Activated naive CD4-positive, alpha-beta T cell treated with anti-CD3 and anti-CD28 coated beads for 36 hours (primary cell): ENCODE measurements around the gene FAM153A. TPM values are rescaled to one million over a fixed set of nuclear protein-coding genes. Genes with fewer than 3 reads are reported as not detected.
"Not testable (repeated sequence)": the region's sequence is repeated elsewhere in the genome, so short reads cannot be mapped to it uniquely, and the experiment has no call there.

ENCODE experiments used
- CTCF ChIA-PET: fragments of 350-600 bp; sonication (Branson Sonifier 250); formaldehyde crosslinking; loops from one replicate; lab custom pipeline; 2021; ENCODE audit warnings: antibody characterized with exemption; lab: Charles Lee
- DNase-seq: peaks from one replicate; pipeline ENCODE4 v3.0.0-alpha.2; 2020
- H3K27ac Mint-ChIP-seq: one replicate; pipeline ENCODE4 v1.8.0; 2021; ENCODE audit warnings: mild to moderate bottlenecking, mixed read lengths
- H3K27me3 Mint-ChIP-seq: one replicate; pipeline ENCODE4 v1.8.0; 2021; ENCODE audit warnings: low read depth, mixed read lengths
- H3K36me3 Mint-ChIP-seq: one replicate; pipeline ENCODE4 v1.8.0; 2021; ENCODE audit warnings: low read depth, mixed read lengths
- H3K4me1 Mint-ChIP-seq: one replicate; pipeline ENCODE4 v1.8.0; 2021; ENCODE audit warnings: low read depth, mixed read lengths
- H3K4me3 Mint-ChIP-seq: one replicate; pipeline ENCODE4 v1.8.0; 2021; ENCODE audit warnings: mild to moderate bottlenecking, moderate library complexity, mixed read lengths
- H3K9me3 Mint-ChIP-seq: one replicate; pipeline ENCODE4 v1.8.0; 2021; ENCODE audit warnings: mixed read lengths
- intact Hi-C: fragments of 100-400 bp; cut with micrococcal nuclease; formaldehyde crosslinking; loops from one replicate; pipeline ENCODE4 v1.15.1; 2023
- total RNA-seq, 2 experiments: library from RNA; stranded (reverse); gene quantifications; one replicate each; pipeline ENCODE4 v1.2.3, GENCODE V29; 2021

The FAM153A gene
- total RNA-seq = 10 to 100 TPM; 23.8 to 26.0 TPM

GRCh38 chr5:177782792-177783633 lies at the start of gene FAM153A:
Gene FAM153A (minus strand): TSS chr5:177782899.
- peak within 1 kb of the TSS; percentile 68 for H3K4me3 Mint-ChIP-seq
- H3K4me1 Mint-ChIP-seq, H3K9me3 Mint-ChIP-seq, CTCF ChIA-PET, H3K36me3 Mint-ChIP-seq, H3K27me3 Mint-ChIP-seq, intact Hi-C loops: not testable (repeated sequence)
- peak; percentile 23 for DNase-seq
- H3K27ac Mint-ChIP-seq = peak within 1 kb of the TSS; percentile 53

- not testable (repeated sequence) for H3K4me3 Mint-ChIP-seq
Observed at GRCh38 chr5:177832287-177832686, 49.6 kb upstream of the FAM153A start.

GRCh38 chr5:177826073-177826472 lies 43.4 kb upstream of the FAM153A start:
- H3K4me3 Mint-ChIP-seq, H3K9me3 Mint-ChIP-seq, H3K4me1 Mint-ChIP-seq, H3K36me3 Mint-ChIP-seq, CTCF ChIA-PET, H3K27me3 Mint-ChIP-seq, intact Hi-C loops, H3K27ac Mint-ChIP-seq: not testable (repeated sequence)
- DNase-seq = peak; percentile 33

More at GRCh38 chr5:177832287-177832686, 49.6 kb upstream of the FAM153A start:
- DNase-seq, intact Hi-C loops, H3K9me3 Mint-ChIP-seq, CTCF ChIA-PET, H3K36me3 Mint-ChIP-seq, H3K27me3 Mint-ChIP-seq, H3K27ac Mint-ChIP-seq: not testable (repeated sequence)
- peaks cover 13% of the 10 kb centered on the region for H3K4me1 Mint-ChIP-seq

- H3K27ac Mint-ChIP-seq, intact Hi-C loops: not testable (repeated sequence)
Observed at GRCh38 chr5:177824776-177825175, 42.1 kb upstream of the FAM153A start.

GRCh38 chr5:177822489-177822888 lies 39.8 kb upstream of the FAM153A start:
- DNase-seq, intact Hi-C loops, CTCF ChIA-PET, H3K27me3 Mint-ChIP-seq, H3K4me1 Mint-ChIP-seq, H3K9me3 Mint-ChIP-seq, H3K4me3 Mint-ChIP-seq, H3K27ac Mint-ChIP-seq, H3K36me3 Mint-ChIP-seq: not testable (repeated sequence)

More at GRCh38 chr5:177824776-177825175, 42.1 kb upstream of the FAM153A start:
- H3K4me3 Mint-ChIP-seq, H3K27me3 Mint-ChIP-seq, H3K36me3 Mint-ChIP-seq, H3K4me1 Mint-ChIP-seq, H3K9me3 Mint-ChIP-seq, DNase-seq, CTCF ChIA-PET: not testable (repeated sequence)

GRCh38 chr5:177819664-177820063 lies 37.0 kb upstream of the FAM153A start:
- H3K4me1 Mint-ChIP-seq, CTCF ChIA-PET, intact Hi-C loops, H3K4me3 Mint-ChIP-seq, DNase-seq, H3K27me3 Mint-ChIP-seq, H3K36me3 Mint-ChIP-seq, H3K9me3 Mint-ChIP-seq, H3K27ac Mint-ChIP-seq: not testable (repeated sequence)

- H3K4me1 Mint-ChIP-seq, H3K36me3 Mint-ChIP-seq, H3K4me3 Mint-ChIP-seq, intact Hi-C loops, H3K27me3 Mint-ChIP-seq, CTCF ChIA-PET, H3K9me3 Mint-ChIP-seq, H3K27ac Mint-ChIP-seq, DNase-seq: not testable (repeated sequence)
Observed at GRCh38 chr5:177812814-177813425, 30.2 kb upstream of the FAM153A start.

- H3K36me3 Mint-ChIP-seq, H3K9me3 Mint-ChIP-seq, H3K27me3 Mint-ChIP-seq, intact Hi-C loops, DNase-seq, H3K4me1 Mint-ChIP-seq, H3K27ac Mint-ChIP-seq, CTCF ChIA-PET, H3K4me3 Mint-ChIP-seq: not testable (repeated sequence)
Observed at GRCh38 chr5:177812160-177812743, 29.6 kb upstream of the FAM153A start.

- CTCF ChIA-PET, H3K9me3 Mint-ChIP-seq, H3K36me3 Mint-ChIP-seq, H3K27me3 Mint-ChIP-seq, H3K4me3 Mint-ChIP-seq, intact Hi-C loops, H3K27ac Mint-ChIP-seq, H3K4me1 Mint-ChIP-seq: not testable (repeated sequence)
- peak; percentile 72 for DNase-seq
Observed at GRCh38 chr5:177809209-177809913, 26.7 kb upstream of the FAM153A start.

GRCh38 chr5:177808420-177808819 lies 25.7 kb upstream of the FAM153A start:
- not testable (repeated sequence) for H3K27ac Mint-ChIP-seq, H3K4me3 Mint-ChIP-seq, H3K9me3 Mint-ChIP-seq

GRCh38 chr5:177807265-177807664 lies 24.6 kb upstream of the FAM153A start:
- DNase-seq, H3K4me3 Mint-ChIP-seq, intact Hi-C loops, H3K27ac Mint-ChIP-seq, H3K9me3 Mint-ChIP-seq, H3K27me3 Mint-ChIP-seq, CTCF ChIA-PET, H3K36me3 Mint-ChIP-seq, H3K4me1 Mint-ChIP-seq: not testable (repeated sequence)

More at GRCh38 chr5:177808420-177808819, 25.7 kb upstream of the FAM153A start:
- H3K36me3 Mint-ChIP-seq, DNase-seq, intact Hi-C loops, CTCF ChIA-PET, H3K27me3 Mint-ChIP-seq, H3K4me1 Mint-ChIP-seq: not testable (repeated sequence)

- H3K4me1 Mint-ChIP-seq, DNase-seq, H3K4me3 Mint-ChIP-seq, H3K36me3 Mint-ChIP-seq, H3K27ac Mint-ChIP-seq, H3K9me3 Mint-ChIP-seq, CTCF ChIA-PET, intact Hi-C loops, H3K27me3 Mint-ChIP-seq: not testable (repeated sequence)
Observed at GRCh38 chr5:177801427-177801826, 18.7 kb upstream of the FAM153A start.
